ENCODE measurements around the gene CHD2.
"Not testable (repeated sequence)": the region's sequence is repeated elsewhere in the genome, so short reads cannot be mapped to it uniquely, and the experiment has no call there.

Gene CHD2

DNA sequence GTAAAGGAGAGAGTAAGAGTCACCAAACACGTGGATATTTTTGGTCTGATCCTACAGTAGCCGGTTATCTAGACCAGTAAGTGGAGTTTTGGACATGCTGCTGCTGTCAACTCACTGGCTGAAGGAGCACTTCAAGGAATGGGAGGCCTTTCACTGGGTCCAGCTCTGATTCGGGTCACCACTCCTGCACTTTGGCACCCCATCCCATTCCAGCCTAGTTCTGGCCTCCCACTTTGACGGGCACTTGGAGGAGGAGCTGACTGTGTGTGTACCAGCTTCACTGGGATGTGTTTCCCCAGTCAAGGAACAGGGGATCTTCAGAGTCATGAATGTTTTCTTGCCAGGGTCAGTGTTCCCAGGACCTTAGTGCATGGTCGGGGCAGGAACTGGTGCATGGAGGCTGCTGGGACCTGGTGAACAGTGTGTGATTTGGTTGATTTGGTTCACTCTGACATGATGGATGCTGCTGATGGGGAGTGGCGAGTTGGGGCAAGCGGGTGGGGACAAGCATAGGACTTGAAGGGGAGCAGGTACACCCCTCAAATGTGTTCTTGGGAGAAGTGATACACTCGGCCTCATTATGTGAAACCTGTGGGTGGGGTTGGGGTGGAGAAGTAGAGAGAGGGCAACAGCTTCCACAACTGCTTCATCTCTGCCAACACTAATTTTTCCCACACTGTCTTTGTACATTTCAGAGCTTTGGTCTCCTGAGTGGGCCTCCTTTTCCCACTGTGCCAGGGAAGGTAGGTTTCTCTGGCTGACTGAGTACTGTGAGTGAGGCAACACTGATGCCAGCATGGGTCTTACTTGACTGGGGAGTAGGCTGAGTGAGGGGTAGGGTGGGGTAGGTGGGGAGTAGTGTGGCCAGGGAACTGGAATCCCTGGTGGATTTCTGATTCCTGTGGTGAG lies 124.8 kb downstream of the CHD2 start:
- DNase-seq: no peak

DNA sequence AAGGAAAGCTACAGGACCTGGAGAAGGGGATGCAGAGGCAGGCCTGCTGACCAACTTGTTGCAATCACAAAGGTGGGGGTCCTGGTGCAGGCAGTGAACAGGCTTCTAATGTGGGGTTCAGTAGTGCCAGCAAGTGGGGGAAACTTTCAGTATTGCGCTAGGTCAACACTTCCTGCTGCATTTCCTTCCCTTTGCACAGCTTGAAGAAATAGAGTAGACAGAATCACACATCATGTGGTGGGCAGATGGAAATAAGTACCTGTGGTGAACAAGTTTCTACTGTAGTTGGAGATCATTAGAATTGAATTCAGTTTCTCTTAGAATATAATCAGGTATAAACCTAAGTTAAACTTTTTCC lies 125.5 kb downstream of the CHD2 start:
- no peak for DNase-seq

DNA sequence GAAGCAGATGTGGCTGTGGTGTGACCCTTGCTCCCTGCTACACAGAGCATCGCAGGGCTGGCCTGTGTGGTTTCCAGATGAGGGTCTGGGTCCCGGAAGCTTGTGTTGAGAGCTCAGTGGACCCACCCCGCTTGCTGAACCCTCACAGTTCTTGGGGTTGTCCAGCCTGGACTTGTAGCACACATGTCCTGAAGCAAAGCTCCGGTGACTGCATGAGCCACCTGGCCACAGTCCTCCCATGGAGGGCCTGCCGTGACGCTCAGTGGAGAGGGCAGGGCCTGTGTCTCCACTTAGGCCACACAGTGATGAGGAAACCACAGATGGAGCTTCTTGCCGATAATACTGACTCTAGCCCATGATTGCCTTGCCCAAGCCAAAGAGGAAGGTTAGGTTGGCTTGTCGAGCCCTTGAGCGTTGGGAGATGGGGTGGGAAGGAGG lies 126.3 kb downstream of the CHD2 start:
- DNase-seq: no peak

DNA sequence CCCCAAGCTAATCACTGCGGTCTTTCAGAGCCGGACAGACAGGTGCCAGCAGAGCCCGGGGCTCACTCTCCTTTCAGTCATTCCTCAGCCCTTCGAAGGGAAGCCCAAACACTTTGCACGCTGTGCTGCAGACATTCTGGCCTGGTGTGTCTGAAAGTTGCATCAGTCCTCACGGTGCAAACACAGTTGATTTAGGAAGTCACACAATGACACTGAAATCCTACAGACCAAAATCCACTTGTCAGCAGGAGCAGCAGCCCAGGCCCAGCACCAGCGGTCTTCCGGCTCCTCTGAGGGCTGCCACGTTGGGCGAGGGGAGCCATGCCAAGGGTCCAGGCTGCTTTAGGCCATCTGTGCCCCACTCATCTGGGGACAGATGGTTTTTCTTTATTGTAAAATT lies 127.3 kb downstream of the CHD2 start:
- no peak for DNase-seq

DNA sequence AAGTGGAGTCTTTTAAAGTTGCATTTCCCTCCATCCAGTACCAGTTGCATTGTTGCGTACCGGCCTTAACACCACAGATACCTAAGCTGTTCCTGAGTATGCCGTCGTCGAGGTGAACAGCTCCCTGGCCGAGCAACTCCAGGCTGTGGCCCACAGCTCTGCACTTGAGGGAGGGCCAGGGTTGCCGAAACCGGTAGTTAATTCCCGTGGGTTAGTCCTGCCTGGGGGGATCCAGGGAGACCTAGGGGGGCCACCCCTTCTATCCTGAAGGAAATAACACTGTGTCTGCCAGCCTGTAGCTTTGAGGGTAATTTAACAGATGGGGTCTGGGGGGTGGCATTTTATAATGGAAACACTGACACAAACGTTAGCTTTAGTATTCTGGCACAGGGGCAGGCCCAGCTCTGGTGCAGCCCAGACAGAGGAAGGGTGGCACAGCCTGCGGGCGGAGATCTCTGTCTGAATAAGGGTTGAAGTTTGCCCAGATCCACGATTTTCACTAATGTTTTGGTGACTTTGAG lies 128.0 kb downstream of the CHD2 start:
- no peak for DNase-seq

DNA sequence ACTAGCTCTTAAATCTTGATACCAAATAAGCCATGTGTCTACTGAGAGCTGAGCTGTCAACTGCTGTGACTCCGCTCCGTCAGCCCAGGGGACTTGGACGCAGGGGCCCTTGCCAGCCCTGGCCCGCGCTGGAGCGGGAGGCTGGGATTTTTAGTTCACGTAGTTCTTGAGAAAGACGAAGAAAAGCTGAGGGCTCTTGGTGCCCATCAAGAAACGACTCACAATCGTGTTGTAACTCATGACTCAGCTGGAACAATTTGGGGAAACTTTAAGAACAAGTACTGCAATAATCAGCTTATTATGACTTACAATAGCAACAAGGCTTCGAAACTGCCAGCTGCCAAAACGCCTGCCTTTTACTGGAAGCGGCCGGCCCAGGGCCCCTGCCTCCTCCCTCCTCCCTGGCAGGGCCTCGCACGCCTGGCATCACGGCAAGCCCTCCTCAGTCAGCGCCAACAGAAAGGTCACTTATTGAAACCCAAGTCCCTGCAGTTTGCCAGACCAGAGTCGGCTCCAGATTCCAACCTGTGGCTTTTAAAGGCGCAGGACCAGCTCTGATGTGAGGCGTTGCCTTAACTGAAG lies 128.6 kb downstream of the CHD2 start:
- DNase-seq: no peak

DNA sequence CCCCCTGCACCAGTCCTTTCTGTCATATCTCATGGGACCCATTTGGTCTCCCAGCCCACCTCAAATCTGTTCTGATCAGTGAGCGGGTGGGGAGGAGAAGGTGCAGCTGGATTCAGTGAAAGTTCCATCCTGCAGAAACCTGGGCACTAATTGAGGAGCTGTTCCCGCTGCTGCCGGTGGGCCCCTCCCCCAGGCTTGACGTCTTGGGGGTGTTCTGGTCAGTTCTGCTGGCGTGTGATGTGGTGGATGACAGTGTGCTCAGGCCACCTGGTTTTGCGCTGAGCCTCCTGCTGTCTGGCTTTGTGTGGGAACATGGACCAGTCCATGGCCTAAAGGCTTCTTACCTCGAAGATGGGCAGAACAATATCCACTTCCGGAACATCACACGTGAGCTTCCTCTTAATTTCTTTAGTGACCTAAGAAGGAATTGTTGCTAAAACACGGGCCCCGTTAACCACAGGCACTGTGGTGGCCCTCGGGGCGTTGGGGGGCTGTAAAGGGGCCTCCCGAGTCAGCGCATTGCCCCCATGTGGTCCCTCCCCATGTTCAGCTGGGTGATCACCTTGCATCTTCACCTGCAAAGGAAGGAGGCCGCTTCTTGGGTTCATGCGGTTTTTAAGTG lies 129.2 kb downstream of the CHD2 start:
- no peak for DNase-seq

DNA sequence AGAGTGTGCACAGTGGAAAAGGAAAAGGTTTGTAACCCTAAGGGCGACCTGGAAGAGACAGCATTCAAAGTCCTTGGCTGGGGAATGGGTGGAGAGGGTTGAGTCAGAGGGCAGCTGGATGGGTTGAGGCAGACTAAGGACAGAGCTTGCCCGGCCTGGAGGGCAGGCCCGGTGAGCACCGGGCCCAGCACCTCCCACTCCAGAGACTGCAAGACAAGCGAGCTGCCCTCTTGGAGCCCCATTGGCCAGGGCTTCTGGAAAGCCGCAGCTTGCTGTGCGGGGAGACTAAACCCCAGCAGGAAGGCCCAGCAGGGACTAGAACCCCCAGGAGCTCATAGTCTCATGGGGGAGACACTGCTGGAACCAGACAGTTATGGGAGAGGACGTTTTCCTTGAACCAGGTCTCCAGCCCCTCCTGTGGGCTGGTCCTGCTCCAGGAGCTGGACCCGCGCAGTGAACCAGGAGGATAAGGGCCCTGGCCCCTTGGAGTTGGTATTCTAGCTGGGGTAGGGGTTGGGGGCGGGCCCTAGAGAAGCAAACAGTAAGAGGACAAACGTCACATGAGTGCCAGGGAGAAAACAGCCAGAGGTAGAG lies 129.8 kb downstream of the CHD2 start:
- DNase-seq: no peak

DNA sequence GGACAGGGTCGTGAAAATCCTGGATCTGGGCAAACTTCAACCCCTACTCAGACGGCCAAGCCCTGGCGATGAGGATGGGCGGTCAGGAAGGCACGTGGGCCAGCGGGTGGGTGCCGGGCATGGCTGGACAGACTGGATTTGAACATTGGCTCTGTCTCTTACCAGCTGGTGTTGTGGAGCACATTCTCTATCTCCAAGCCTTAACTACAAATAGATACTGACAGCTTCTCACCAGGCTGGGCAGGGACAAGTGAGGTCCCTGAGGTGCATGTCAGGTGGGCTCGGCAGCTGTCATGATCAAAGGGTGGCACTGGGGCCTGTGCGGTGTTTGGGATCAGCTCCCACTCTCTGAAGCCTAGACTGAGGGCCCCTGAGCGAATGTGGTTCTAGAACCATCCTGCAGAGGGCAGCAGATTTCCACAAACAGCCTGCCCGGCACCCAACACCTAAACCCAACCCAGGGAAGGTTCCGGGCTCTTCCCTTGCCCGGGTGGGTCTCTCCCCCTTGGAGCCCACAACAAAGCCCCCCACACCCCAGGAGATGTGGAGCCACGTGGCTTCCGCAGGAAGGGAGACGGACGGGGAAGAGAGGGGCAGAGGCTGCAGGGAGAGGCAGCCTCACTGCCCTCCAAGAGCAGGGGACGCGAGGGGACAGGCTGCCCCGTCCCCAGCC lies 130.4 kb downstream of the CHD2 start:
- DNase-seq: peak; percentile 38

DNA sequence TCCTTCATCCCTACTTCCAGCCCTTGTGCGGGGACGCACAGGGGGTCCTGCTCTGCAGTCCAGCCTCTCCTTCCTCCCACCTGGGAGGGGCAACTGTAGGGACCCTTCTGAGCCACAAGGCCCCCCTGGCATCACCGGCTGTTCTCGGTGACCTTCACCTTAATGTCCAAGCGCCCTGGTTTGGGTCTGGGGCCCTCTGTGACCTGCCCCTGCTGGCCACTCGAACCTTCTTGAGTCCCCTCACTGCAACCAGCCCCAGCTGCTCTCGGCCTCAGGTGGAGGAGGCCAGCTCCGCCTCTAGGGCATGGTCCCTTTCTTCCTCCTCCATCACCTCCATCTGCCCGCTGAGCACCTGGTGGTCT lies 131.0 kb downstream of the CHD2 start:
- no peak for DNase-seq

DNA sequence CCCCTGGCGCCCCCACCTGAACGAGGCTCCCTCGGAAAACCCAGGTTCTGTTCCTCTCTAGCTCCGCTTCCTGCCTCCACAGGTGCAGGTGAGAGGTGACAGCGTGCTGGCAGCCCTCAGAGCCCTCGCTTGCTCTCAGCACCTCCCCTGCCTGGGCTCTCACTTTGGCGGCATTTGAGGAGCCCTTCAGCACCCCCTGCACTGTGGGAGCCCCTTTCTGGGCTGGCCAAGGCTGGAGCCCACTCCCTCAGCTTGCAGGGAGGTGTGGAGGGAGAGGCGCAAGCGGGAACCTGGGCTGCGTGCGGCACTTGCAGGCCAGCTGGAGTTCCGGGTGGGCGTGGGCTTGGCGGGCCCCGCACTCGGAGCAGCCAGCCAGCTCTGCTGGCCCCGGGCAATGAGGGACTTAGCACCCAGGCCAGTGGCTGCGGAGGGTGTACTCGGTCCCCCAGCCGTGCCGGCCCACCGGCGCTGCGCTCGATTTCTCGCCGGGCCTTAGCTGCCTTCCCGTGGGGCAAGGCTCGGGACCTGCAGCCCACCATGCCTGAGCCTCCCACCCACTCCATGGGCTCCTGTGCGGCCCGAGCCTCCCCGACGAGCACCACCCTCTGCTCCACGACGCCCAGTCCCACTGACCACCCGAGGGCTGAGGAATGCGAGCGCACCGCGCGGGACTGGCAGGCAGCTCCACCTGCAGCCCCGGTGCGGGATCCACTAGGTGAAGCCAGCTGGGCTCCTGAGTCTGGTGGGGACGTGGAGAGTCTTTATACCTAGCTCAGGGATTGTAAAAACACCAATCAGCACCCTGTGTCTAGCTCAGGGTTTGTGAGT lies 131.6 kb downstream of the CHD2 start:
- not testable (repeated sequence) for DNase-seq

DNA sequence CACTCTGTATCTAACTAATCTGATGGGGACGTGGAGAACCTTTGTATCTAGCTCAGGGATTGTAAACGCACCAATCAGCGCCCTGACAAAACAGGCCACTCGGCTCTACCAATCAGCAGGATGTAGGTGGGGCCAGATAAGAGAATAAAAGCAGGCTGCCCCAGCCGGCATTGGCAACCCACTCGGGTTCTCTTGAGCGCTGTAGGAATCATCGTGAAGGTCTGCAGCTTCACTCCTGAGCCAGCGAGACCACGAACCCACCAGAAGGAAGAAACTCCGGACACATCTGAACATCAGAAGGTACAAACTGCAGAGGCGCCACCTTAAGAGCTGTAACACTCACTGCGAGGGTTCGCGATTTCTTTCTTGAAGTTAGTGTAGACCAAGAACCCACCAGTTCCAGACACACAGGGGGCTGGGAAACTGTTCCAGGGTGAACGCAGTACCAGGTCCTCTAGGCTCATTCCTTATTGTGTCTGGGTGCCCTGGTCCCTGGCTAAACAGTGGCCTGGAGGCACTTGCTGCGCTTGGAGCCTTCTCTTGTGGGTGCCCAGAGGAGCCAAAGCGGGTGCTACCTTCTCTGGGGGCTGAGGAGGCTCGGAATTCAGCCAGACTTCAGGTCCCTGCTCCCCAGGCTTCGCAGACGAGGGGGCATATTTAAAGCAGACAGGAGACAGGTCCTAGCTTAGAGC lies 132.5 kb downstream of the CHD2 start:
- DNase-seq: not testable (repeated sequence)

DNA sequence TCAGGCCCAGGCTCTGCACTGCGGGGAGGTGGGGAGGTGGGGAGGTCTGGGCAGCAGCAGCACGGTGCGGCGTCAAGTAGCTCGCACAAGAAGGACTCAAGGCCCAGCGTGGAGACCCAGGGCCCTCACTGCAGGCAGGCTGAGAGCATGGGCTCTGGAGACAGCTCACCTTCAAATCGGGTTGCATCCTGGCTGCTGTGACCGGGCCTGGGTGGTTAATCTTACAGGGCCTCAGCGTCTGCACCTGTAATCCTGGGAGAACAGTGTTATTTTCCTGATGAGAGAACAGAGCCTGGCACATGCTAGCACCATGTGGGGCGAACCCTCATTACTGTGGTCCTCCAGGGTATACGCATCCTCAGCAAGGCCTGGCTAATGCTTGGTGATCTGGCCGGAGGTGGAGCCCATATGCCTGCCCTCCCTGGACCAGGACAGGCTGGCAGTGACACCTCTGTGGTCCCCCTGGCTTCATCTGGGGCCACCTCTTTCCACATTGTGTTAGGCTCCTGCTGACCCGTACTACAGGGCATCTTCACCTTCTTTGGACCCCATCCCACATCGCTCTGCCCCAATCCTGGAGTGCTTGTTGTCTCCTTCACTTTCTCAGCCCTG lies 133.4 kb downstream of the CHD2 start:
- DNase-seq: no peak

DNA sequence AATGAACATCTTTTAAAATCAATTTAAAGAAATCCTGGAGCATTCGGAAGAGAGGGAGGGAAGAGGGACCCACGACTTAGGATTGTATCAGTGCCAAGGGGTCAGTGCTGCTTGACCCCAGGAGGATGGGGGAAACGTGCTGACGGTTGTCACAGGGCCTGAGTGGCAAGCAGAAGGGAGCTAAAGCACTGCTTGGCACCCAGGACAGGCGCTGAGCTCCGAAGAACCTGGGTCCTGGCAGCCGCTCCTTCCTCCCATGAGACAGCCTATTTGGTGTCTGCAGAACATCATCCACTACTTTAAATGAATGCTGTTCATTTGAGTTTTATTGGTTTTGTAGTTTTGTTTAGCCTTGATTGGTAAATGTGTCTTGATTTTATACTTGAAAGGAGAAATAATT lies 134.4 kb downstream of the CHD2 start:
- DNase-seq: no peak

DNA sequence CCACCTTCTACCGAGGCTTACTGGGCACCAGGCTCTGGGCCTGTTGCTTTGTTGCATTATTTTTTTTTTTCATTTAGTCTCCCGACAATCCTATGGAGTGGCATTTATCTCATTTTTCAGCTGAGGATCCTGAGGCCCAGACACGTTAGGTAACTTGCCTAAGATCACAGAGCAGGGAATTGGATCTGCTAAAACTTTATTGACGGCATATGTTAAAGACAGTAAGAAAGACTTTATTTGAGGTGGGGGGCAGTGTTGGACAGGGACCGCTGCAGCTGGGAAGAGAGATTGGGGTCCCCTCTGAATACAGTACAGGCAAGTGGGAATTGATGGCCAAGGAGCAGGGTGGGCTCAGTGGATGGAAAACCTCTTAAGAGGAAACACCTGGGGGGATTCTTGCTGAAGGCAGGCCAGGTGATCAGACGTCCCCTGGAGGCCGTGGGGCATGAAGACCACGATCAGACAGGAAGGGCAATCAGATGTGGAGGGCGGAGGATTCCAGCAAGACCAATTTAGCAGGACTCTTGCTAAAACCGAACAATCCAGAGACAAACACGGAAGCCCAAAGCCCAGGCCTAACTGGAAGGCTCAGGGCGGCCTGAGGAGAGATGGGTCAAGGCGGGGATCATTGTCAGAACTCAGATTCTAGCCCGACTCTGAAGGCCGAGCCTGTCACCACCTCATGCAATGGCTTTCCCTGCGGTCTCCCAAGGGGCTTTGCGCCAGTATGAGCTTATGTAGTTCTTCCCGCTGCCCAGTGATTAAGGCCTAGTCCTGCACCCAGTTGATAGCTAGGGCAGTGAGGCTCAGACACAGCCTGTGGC lies 135.2 kb downstream of the CHD2 start:
- DNase-seq: no peak

DNA sequence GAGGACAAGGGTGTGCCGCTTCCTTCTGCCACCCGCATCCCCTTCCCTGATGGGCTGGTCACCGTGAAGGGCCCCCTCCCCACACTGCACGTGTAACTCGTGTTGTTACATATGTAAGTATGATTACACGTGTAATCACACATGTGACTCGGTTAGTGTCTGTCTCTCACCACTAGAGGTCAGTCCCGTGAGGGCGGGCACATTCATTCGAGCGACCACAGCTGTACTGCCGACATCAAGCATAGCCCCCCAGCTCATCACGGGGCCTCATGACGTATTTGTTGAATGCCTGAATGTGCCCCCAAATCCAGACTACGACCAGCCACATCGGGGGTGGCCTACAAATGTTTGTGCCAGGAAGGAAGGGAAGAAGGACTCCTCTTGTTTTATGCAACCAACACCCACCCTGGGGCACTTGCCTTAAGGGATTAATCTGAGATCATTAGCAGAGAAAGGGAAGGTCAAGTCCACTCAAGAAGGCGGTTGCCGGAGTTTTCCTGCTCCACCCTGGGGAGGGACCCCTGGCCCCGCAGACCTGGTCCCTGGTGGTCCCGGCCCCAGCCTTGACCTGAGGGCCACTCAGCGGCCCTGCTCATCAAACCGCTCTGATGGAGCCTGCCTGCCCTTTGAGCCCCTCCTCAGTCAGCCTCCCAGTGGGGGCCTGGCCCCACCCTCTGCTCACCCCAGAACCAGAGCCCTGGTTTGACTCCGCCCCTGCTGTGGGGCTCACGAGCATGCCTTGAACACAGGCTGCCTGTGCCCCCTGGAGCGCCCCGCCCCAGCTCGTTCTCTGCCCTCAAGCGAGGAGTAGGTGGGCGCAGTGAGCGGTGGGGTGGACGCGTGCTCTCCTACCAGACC lies 136.1 kb downstream of the CHD2 start:
- peak; percentile 8 for DNase-seq

DNA sequence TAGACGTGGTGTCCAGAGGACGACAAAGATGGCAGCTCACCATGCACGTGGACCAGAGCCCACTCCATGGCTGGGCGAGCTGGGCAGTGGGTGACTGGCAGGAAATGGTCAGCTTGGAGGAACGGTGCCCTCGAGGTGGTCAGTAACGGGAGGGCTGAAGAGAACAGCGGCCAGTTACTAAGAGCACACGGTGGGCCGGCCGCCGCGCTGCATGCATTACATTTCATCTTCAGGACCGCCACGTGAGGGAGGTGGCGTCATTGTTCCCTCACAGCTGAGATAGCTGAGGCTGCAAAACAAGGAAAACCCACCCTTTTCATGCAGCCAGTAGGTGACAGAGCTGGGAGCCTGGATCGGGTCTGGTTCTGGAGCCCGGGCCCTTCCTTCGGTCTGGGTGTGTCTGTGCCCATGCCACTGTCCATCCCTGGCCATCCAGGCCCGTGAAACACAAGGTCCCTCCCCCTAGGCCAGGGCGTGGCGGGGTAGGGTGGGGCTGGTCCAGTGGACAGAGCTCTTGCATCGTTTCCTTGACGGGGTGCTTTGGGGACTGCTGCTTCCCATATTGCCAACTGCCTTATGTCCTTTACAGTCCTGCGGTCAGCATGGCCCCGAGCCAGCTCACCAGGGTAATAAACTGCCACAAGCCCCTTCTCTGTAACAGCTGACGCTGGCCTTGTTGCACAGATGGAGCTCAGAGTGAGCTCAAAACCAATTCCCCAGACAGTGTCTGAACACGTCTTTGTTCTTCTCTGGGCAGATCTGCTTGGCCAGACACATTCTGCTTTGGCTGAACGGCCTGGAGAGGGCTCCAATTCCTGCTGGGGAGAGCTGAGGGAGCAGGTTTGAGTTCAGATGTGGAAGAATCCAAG lies 137.1 kb downstream of the CHD2 start:
- DNase-seq: no peak

All from NCI-H1092 (cell line).